Measurements from ENCODE around the gene NTN5. TPM values are rescaled to one million over a fixed set of nuclear protein-coding genes. Genes with fewer than 3 reads are reported as not detected.
A peak's percentile ranks its signal among the peaks of the same experiment; 100 is the strongest.

NTN5 gene
- total and polyA plus RNA-seq, 10 of the 15 experiments (the other 5 are each of a cell fraction or from before 2014, with no cell fraction given) = 0.07 to 0.22 TPM; not detected in 8

GRCh38 chr19:48719263-48720171 lies 46.7 kb upstream of the NTN5 start, which contains the start of gene MAMSTR:
Gene MAMSTR, minus strand, starts transcription at chr19:48719725. Its CDS starts 694 bp downstream, at chr19:48719031.
- no peaks in the 10 kb centered on the region for H4K20me1 ChIP-seq (ENCODE audit: control insufficient read depth, insufficient read depth)
- peak within 1 kb of the TSS; percentile 98 for H2AFZ ChIP-seq (ENCODE audit: control insufficient read depth, low read depth, low read length)
- H3K27me3 ChIP-seq (replicated peaks in 1 of 2; ENCODE audit: control insufficient read depth in 2 of 2, insufficient read depth in 2 of 2, low read length in 1 of 2) = no peaks in the 10 kb centered on the region
- SMC1A ChIA-PET (ENCODE audit: uncharacterized antibody, unreplicated experiment) = no interaction called here
- WGBS (ENCODE audit: insufficient coverage, insufficient replicate concordance, low lambda C conversion rate, missing lambda C conversion rate) = 69% methylated on average over 24 of the region's 33 CpGs
- intact Hi-C loops (cut with micrococcal nuclease; ENCODE audit: unreplicated experiment) = no loop called here
- CTCF ChIA-PET = interaction anchor here (1.4 to 2.7 kb wide), 2 partner anchors 45 to 74 kb away, joined by 4 to 11 read pairs; partner anchors contain the start of gene CA11
- peak within 1 kb of the TSS; percentile 86; the same call in 1 of the 2 replicates for H3K4me2 ChIP-seq (ENCODE audit: control insufficient read depth, insufficient read depth)
- no peaks in the 10 kb centered on the region for H3K9me3 ChIP-seq (replicated peaks; ENCODE audit: control insufficient read depth, insufficient read depth, low read length)
- no peak for TF ChIP-seq YY1 (IDR thresholded peaks at IDR 0.05; ENCODE audit: low read depth, low read length)
- no peak for TF ChIP-seq MAX (IDR thresholded peaks at IDR 0.05; ENCODE audit: low read depth, low read length)
- no peak for TF ChIP-seq KAT2A (conservative IDR thresholded peaks at IDR 0.05; ENCODE audit: control insufficient read depth, low read depth, low read length)
- TF ChIP-seq SUZ12 (IDR thresholded peaks at IDR 0.05; ENCODE audit: unreplicated experiment) = no peak
- no peak for TF ChIP-seq YBX1 (IDR thresholded peaks at IDR 0.05)
- no peak for TF ChIP-seq MTA2 (IDR thresholded peaks at IDR 0.05; ENCODE audit: low read depth)
- TF ChIP-seq TCF12 (IDR thresholded peaks at IDR 0.05; ENCODE audit: low read depth, low read length) = no peak
- TF ChIP-seq, protein P1, sequence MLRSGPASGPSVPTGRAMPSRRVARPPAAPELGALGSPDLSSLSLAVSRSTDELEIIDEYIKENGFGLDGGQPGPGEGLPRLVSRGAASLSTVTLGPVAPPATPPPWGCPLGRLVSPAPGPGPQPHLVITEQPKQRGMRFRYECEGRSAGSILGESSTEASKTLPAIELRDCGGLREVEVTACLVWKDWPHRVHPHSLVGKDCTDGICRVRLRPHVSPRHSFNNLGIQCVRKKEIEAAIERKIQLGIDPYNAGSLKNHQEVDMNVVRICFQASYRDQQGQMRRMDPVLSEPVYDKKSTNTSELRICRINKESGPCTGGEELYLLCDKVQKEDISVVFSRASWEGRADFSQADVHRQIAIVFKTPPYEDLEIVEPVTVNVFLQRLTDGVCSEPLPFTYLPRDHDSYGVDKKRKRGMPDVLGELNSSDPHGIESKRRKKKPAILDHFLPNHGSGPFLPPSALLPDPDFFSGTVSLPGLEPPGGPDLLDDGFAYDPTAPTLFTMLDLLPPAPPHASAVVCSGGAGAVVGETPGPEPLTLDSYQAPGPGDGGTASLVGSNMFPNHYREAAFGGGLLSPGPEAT (IDR thresholded peaks at IDR 0.05; ENCODE audit: low read depth) = no peak
- TF ChIP-seq CHD2 (IDR thresholded peaks at IDR 0.05; ENCODE audit: borderline replicate concordance, low read depth, low read length) = no peak
- TF ChIP-seq, protein P2, sequence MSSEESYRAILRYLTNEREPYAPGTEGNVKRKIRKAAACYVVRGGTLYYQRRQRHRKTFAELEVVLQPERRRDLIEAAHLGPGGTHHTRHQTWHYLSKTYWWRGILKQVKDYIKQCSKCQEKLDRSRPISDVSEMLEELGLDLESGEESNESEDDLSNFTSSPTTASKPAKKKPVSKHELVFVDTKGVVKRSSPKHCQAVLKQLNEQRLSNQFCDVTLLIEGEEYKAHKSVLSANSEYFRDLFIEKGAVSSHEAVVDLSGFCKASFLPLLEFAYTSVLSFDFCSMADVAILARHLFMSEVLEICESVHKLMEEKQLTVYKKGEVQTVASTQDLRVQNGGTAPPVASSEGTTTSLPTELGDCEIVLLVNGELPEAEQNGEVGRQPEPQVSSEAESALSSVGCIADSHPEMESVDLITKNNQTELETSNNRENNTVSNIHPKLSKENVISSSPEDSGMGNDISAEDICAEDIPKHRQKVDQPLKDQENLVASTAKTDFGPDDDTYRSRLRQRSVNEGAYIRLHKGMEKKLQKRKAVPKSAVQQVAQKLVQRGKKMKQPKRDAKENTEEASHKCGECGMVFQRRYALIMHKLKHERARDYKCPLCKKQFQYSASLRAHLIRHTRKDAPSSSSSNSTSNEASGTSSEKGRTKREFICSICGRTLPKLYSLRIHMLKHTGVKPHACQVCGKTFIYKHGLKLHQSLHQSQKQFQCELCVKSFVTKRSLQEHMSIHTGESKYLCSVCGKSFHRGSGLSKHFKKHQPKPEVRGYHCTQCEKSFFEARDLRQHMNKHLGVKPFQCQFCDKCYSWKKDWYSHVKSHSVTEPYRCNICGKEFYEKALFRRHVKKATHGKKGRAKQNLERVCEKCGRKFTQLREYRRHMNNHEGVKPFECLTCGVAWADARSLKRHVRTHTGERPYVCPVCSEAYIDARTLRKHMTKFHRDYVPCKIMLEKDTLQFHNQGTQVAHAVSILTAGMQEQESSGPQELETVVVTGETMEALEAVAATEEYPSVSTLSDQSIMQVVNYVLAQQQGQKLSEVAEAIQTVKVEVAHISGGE (CRISPR knock-in tag; IDR thresholded peaks at IDR 0.05) = no peak
- no peak for TF ChIP-seq TARDBP (IDR thresholded peaks at IDR 0.05; ENCODE audit: borderline replicate concordance)
- TF ChIP-seq MEF2A (IDR thresholded peaks at IDR 0.05; ENCODE audit: insufficient read depth, low read depth, low read length) = no peak
- no peak for TF ChIP-seq IKZF2 (IDR thresholded peaks at IDR 0.05)
- TF ChIP-seq ATF7 (IDR thresholded peaks at IDR 0.05; ENCODE audit: low read depth) = no peak
- TF ChIP-seq ZNF384 (IDR thresholded peaks at IDR 0.05; ENCODE audit: borderline replicate concordance, low read depth, low read length) = no peak
- TF ChIP-seq PAX8 (IDR thresholded peaks at IDR 0.05) = no peak
- H3K4me1 ChIP-seq (ENCODE audit: control insufficient read depth, insufficient read depth, low read length) = peaks cover 14% of the 10 kb centered on the region
- no peaks in the 10 kb centered on the region for H3K36me3 ChIP-seq (ENCODE audit: control insufficient read depth in 2 of 2, insufficient read depth in 2 of 2, low read length in 1 of 2)
- no TSS peak for BruUV-seq (replicated peaks)
- H3K9ac ChIP-seq (ENCODE audit: control insufficient read depth, insufficient read depth, low read length) = no peak within 1 kb of the TSS
- FAIRE-seq (no peak), ATAC-seq (no peak), DNase-seq (ENCODE audit: low read depth, low spot score) (no peak)
- POLR2A ChIA-PET = no interaction called here
- RAD21 ChIA-PET (ENCODE audit: unreplicated experiment) = no interaction called here
- H3K4me3 ChIP-seq = no peak within 1 kb of the TSS
- in situ Hi-C loops (cut with MboI) = no loop called here
- no peak within 1 kb of the TSS for H3K27ac ChIP-seq (ENCODE audit: control insufficient read depth, insufficient read depth)
- H3K79me2 ChIP-seq (ENCODE audit: control insufficient read depth, insufficient read depth, low read length) = no peaks in the 10 kb centered on the region

Measured in GM12878 (cell line).